HG02938 (cell line): ENCODE results near the gene GPC5.
"Not testable (repeated sequence)": the region's sequence is repeated elsewhere in the genome, so short reads cannot be mapped to it uniquely, and the experiment has no call there.

ENCODE experiments used
- ATAC-seq: cut with Tn5 transposase; IDR thresholded peaks from one replicate; pipeline ENCODE4 v1.9.1; 2021; ENCODE audit warnings: mild to moderate bottlenecking, moderate library complexity; ENCODE audit not compliant: unreplicated experiment

The GPC5 gene

GRCh38 chr13:91764527-91764926, 366.1 kb downstream of the GPC5 start:
- no peak for ATAC-seq

- no peak for ATAC-seq
Measured at GRCh38 chr13:91767651-91768050, 369.2 kb downstream of the GPC5 start.

- no peak for ATAC-seq
Measured at GRCh38 chr13:91768746-91769145, 370.3 kb downstream of the GPC5 start.

DNA sequence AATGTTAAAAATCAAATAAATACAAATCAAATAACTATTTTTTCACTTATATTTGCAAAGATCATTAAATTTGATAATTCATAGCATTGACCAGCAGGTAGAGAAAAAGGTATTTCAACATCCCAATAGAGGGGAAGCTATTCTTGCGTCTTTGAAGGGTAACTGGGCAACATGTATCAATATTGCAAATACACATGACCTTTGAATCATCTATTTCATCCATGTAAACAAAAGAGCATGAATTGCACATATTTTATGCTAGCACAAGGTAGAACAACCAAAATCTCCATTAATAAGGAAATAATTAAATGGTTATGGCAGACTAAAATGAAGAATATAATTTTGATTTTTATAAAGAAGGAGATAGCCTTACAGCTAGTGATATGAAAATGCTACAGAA, 372.8 kb downstream of the GPC5 start:
- no peak for ATAC-seq

DNA sequence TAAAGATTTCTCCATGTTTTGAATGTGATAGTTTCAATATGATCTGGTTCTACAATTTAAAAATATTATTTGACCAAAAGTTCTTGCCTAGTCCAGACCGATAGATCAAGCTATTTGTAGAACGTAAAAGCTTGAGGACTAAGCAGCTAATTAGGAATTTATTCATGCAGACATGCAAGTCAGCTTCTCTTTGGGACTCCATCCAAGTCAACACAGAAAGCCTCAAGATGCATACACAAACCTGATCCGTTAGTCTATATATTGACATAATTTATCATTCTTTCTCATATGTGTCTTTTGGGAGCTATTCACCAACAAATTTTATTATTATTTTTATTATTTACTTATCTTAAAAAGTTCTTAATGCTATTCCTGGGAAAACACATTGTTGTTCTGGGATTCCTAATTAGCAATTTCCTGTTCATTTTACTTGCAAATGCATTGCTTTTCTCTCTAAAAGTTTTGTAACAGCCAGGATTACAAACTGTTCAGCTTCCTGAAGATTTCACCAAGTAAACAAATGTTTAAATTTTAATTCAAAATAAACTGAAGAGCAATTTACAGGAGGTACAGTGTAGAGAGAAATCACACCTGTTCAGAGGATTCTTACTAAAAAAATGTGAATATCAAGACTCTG, 375.3 kb downstream of the GPC5 start:
- no peak for ATAC-seq

GRCh38 chr13:91774397-91774796, 376.0 kb downstream of the GPC5 start:
- no peak for ATAC-seq

DNA sequence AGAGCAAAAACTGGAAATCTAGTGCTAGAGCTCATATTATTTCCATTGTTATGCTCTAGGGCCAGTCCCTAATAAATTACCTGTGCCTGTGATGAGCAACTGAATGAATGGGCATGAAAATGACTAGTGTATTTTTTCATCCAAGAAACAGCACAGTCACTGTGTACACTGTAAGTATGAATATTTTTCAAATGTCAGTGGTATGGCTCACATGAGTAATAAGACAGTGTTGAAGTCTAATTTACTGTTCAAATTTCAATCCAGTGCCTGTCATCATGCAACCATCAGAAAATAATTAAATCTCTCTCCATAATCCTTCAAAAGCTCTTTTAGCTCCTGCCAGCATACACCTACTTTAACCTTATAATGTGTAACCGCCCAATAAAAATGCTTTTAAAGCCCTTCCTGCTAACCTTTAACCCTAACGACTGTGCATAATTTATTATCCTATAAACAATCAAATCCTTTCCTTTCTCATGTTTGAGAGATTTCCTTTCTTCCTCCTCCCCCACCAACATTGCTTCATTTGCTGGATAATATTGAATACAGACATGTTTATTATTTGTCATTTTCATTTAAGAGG, 378.3 kb downstream of the GPC5 start:
- no peak for ATAC-seq

GRCh38 chr13:91778123-91778522, 379.7 kb downstream of the GPC5 start:
- no peak for ATAC-seq

- not testable (repeated sequence) for ATAC-seq
Measured at GRCh38 chr13:91781982-91782691, 383.7 kb downstream of the GPC5 start.

DNA sequence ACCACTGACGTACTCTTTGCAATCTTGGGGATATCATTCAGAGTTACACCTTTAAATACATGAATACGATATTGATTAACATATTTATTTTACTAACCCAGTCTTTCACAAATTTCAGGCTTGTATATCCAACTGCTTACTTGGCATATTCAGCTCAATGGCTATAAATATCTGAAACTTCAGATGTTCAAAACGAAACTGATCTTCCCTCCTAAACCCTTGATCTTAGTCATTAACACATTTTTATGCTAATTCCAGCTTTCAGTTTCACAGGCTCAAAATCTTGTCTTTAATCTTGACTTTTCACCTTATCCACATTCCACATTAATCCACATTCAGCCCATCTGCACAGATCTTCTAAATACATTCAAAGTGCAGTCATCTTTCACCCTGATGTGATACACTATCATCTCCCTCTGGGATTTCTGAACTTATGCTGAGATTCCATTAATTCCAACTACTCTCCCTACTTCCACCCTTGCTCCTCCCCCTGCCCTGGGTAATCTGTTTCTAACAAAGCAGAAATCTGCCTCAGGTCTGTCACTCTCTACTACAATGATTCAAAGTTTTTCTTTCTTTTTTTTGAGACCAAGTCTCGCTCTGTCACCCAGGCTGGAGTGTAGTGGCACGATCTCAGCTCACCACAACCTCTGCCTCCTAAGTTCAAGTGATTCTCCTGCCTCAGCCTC, 387.2 kb downstream of the GPC5 start:
- peak; percentile 95 for ATAC-seq

DNA sequence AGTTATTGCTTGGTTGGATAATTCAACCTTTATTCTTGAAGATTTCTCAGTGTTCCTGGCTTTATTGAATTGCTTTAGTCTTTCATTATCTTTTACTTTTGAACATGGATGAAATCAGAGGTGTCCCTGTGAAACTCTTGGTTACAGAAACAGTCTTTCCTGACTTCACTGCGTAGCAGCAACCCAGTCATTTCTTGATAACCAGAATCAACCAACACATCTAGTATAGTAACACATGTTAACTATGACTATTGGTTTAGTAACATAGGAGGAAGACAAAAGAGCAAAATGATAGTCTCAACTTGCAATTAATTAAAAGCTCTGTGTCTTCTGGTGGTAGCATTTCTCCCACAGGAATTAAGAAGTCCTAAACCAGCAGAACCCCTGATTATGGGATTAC, 393.6 kb downstream of the GPC5 start:
- ATAC-seq, result no peak

DNA sequence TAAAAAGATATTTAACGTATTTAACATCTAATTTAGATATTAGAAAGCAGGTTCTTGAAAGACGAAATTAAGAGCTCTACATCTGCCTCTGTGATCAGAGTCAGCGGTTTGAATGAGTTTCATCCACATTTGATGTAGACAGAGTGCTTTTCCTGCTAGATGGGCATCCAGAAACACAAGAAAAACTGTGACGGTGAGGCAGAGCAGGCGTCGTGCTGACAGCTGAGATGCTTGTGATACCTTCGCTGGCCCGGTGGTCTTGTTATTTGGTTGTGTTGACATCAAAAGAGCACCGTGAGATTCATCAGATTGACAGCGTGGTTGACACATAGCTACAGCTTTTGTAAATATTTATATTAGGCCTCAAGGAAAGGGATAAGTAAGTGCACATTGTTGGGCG, 399.1 kb downstream of the GPC5 start:
- ATAC-seq, result no peak

- ATAC-seq, result not testable (repeated sequence)
Measured at GRCh38 chr13:91798338-91798737, 399.9 kb downstream of the GPC5 start.

DNA sequence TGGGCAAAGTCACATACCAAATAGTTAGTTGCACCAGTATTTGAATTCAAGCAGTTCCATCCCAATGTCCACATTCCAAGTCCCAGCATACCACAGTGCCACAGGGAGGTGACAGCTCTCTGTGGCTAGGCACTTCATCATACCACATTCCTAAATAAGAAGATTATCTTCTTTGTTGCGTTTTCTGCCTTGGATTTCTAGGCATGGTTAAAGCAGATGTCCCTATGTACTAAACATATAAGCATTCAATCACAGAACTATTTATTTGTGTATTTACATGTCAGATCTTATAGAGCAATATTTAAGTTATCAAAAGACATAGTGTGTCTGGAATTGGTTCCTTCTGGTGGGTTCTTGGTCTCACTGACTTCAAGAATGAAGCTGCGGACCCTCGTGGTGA, 403.4 kb downstream of the GPC5 start:
- ATAC-seq, result not testable (repeated sequence)

GRCh38 chr13:91802957-91803356, 404.5 kb downstream of the GPC5 start:
- no peak for ATAC-seq

DNA sequence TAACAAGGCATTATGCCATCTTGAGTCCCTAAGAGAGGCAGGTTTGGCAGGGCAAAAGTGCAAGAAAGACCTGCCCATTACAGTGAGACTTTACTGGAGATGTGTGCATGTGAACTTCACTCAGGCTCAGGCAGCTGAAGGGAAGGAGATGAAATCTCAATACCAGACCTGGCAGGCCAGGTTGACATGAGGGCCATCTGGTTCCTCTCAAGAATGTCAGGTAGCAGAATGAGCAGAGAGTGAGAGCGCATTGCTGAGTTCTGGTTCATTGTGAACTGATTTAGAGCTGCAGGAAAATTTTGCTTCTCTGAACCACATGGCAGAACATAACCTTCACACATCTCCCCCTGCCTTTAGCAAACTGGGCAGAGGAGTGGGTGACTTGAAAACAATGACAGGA, 406.3 kb downstream of the GPC5 start:
- no peak for ATAC-seq

DNA sequence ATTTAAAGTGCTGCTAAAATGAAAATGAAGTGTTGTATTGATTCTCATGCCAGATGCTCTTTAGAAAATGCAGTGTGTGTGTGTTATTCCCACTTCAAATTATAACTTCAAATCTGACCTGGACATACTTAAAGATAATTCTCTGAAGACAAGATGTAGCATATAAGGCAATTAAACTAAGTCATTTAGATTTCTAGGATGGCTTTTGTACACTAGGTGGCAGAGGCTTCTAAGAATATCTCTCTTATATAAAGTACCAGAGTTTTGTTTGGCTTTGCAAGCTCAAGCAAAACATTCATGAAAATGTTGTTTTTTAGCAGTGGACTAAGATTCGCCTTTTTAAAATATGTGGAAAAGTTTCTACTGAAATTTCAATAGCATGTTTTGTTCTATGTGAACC, 407.2 kb downstream of the GPC5 start:
- ATAC-seq, result no peak

GRCh38 chr13:91809161-91809560, 410.7 kb downstream of the GPC5 start:
- ATAC-seq, result no peak

DNA sequence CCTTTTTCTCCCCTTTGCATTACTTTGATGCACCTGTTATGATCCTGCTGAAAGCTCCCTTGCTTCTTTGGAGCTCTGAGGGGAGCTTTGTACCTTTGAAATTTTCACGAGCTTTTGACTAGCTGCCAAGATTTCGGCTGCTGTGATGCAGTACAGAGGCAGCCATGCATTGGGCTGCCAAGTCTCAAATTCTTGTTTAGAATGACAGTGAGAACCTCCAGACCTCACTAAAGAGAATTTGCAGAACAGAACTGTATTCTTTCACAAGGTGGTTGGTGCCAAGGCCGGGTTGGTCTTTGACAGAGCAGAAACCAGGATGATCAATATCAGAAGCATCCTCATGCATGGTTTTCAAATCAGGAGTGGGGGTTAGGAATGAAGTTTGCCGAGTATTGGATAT, 414.8 kb downstream of the GPC5 start:
- ATAC-seq, result no peak

DNA sequence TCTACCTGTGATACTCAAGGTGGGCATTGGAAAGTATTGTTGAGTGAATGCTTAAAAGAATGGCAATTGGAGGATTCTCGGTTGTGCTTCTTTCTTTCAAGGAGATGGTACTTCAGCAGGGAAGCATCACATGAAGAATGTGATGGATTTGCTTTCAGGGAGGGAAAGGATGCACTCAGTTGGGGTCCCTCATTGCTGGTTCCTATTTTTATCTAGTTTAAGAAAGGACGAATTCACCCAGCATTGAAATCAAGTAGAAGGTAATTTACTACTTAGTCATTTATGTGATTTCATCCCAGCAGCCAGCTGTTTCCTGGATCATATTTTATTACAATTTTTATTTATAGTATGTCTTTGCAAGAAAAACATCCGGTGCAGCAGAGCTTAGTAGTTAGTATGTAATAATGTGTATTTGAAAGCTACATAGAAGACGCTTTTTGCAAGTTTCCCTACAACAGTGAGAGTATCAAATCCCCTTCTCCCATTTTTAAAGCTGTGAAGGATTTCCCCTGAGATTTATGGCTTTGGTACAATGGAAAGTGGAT, 417.9 kb downstream of the GPC5 start:
- ATAC-seq, result no peak

DNA sequence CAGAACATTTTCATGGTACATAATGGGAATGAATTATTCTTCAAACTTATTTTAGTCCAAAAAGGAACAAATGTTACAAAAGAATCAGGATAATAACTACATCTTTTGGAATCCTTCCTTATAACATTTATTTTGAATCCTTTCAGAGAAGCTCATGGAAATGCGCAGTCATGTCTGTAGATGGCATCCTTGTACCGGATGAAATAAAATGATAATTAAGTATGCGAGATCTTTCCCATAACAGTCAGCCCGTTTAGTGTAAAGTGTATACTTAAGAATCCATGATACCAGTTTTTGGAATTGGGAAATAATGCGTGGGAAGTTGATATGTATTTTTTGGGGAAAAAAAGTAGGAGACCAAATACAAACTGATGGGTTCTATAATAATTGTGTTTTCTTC, 418.8 kb downstream of the GPC5 start:
- no peak for ATAC-seq

- ATAC-seq, result no peak
Measured at GRCh38 chr13:91824416-91824815, 426.0 kb downstream of the GPC5 start.
